Ascending aorta (tissue), 2 donors: ENCODE results near the gene CERS3. TPM values are rescaled to one million over a fixed set of nuclear protein-coding genes. Genes with fewer than 3 reads are reported as not detected.

Experiments
- DNase-seq, 2 donors: peaks; one replicate each; pipeline ENCODE4 v3.0.0-alpha.2; 2019; ENCODE audit warnings: low spot score in 2 of 2
- H3K27ac ChIP-seq, 2 donors: fragments of 200-600 bp; sonication (generic); one replicate each; pipeline ENCODE4 v1.5.1; 2016 to 2017; ENCODE audit warnings: mild to moderate bottlenecking in 1 of 2
- H3K27me3 ChIP-seq: fragments of 200-600 bp; sonication (generic); one replicate; pipeline ENCODE4 v1.5.1; 2017
- H3K36me3 ChIP-seq, 2 donors: fragments of 200-600 bp; sonication (generic); one replicate each; pipeline ENCODE4 v1.5.1; 2016
- H3K4me1 ChIP-seq, 2 donors: fragments of 200-600 bp; sonication (generic); one replicate each; pipeline ENCODE4 v1.5.1; 2016 to 2017; ENCODE audit warnings: mild to moderate bottlenecking in 1 of 2
- H3K4me3 ChIP-seq, 2 donors: fragments of 200-600 bp; sonication (generic); one replicate each; pipeline ENCODE4 v1.5.1; 2016 to 2017; ENCODE audit warnings: mild to moderate bottlenecking in 1 of 2
- H3K9me3 ChIP-seq, 2 donors: fragments of 200-600 bp; sonication (generic); one replicate each; pipeline ENCODE4 v1.5.1; 2016
- CTCF ChIP-seq, 3 experiments: fragments of 200-600 bp in 2 of 3; fragments of 450-650 bp in 1 of 3; sonication (generic) in 2 of 3; IDR thresholded peaks; one replicate each; pipeline ENCODE4 v1.5.1; 2016 to 2019; ENCODE audit warnings: antibody characterized with exemption in 3 of 3, mild to moderate bottlenecking in 1 of 3, moderate library complexity in 1 of 3
- intact Hi-C: fragments of 100-400 bp; cut with DNase I; formaldehyde crosslinking; loops from one replicate; pipeline ENCODE4 v1.15.1; 2023
- total RNA-seq: library from RNA; depleted of rRNA; stranded (reverse); fragments of >200 nt; gene quantifications from one replicate; pipeline ENCODE4 v1.1.0, GENCODE V29; 2016

The CERS3 gene
- total RNA-seq, 1 donor from 2014 or later = not detected

DNA sequence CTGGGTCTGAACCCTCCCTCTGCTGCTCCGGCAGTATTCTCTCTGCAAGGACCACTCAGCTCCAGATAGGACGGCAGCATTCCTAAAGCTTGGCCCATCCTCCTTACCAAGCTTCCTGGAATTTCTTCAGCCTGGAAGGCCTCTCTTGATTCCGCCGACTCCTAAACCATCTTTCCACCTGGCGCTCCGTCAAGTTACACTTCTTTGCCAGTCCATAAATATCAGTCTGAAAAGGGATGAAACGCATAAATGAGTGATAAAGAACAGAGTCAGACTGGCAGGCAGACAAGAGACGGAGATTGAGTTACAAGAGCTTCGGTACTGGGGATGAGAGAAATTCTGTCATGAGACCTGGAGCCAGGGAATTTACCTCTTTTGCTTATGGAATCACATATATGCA lies 44.3 kb downstream of the CERS3 start:
- Histone ChIP-seq H3K9me3 (no peaks in the 10 kb centered on the region), H3K4me3 (no peak overlapping the region), H3K36me3 (no peaks in the 10 kb centered on the region), H3K27ac (no peak overlapping the region), H3K4me1 (no peaks in the 10 kb centered on the region), H3K27me3 (no peaks in the 10 kb centered on the region)
- no peak for DNase-seq
- intact Hi-C loops = no loop called here
- no peak for TF ChIP-seq CTCF (IDR thresholded peaks at IDR 0.05)

DNA sequence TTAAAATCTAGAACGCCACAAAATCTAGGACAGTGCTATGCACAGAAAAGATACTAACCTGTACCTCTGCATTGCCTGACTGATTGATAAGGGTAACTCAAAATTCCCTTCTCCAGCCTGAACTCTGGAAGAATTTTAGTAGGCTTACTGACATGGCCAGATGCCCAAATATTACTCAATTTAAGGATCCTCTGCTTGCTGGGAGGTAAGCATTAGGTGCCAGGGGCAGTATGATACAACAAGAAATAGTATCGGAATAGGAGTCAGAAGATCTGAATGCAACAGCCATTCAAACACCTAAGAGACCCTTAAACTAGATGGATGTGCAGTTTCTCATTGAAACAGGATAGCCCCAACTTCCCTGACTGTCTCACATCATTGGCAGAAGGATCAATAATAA lies 45.4 kb downstream of the CERS3 start:
- Histone ChIP-seq H3K9me3 (peaks cover 4 to 11% of the 10 kb centered on the region in 2 donors), H3K4me3 (no peak overlapping the region), H3K36me3 (no peaks in the 10 kb centered on the region), H3K27me3 (no peaks in the 10 kb centered on the region), H3K27ac (no peak overlapping the region), H3K4me1 (no peaks in the 10 kb centered on the region)
- intact Hi-C loops = no loop called here
- TF ChIP-seq CTCF (IDR thresholded peaks at IDR 0.05) = no peak
- no peak for DNase-seq

DNA sequence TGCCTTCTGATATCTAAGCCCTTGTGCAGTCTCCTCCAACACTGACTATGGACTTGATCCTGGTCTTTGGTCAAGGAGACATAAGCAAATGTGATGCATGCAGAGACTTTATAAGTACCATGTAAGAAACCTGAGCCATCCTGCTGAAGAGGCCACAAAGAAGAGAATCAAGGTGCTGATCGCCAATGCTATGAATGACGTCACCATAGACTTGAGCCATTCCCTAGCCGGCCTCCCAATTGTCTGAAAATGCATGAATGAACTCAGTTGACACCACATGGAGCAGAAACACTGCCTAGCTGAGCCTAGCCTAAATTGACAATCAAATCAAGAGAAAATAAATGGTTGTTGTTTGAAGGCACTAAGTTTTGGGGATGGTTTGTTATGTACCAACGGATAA lies 51.9 kb downstream of the CERS3 start:
- no peak overlapping the region for H3K4me3 ChIP-seq
- no peak for TF ChIP-seq CTCF (IDR thresholded peaks at IDR 0.05)
- H3K27me3 ChIP-seq = no peaks in the 10 kb centered on the region
- H3K9me3 ChIP-seq = peaks cover 7 to 24% of the 10 kb centered on the region in 2 donors
- H3K4me1 ChIP-seq = no peaks in the 10 kb centered on the region
- no peak overlapping the region for H3K27ac ChIP-seq
- no peak for DNase-seq
- intact Hi-C loops = no loop called here
- no peaks in the 10 kb centered on the region for H3K36me3 ChIP-seq

DNA sequence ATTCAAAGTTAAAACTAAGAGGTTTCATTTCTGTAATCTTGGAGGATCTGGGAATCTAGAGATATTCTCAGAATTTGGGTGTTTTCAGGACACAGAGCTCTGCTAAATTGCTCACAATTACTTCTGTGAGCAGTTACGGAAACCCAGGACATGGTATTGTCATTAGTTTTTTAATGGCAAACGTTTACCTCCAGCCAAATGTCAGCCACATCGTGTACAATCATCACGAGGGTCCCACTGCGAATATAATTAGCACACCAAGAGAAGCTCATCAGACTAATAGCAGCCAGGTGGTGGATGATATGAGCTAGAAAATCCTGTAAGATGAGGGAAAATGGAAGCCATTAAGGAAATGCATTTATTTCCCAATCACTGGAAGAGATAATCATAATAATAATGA lies 56.0 kb downstream of the CERS3 start:
- Histone ChIP-seq H3K36me3 (no peaks in the 10 kb centered on the region), H3K4me3 (no peak overlapping the region), H3K27ac (no peak overlapping the region), H3K4me1 (no peaks in the 10 kb centered on the region), H3K9me3 (peaks cover 0 to 7% of the 10 kb centered on the region in 2 donors), H3K27me3 (no peaks in the 10 kb centered on the region)
- intact Hi-C loops = no loop called here
- DNase-seq = no peak
- no peak for TF ChIP-seq CTCF (IDR thresholded peaks at IDR 0.05)

- Histone ChIP-seq H3K4me1 (no peaks in the 10 kb centered on the region), H3K4me3 (no peak overlapping the region), H3K27me3 (no peaks in the 10 kb centered on the region), H3K9me3 (peaks cover 0 to 2% of the 10 kb centered on the region in 2 donors), H3K36me3 (no peaks in the 10 kb centered on the region), H3K27ac (no peak overlapping the region)
- DNase-seq = no peak
- intact Hi-C loops = no loop called here
- TF ChIP-seq CTCF (IDR thresholded peaks at IDR 0.05) = no peak
Observed at GRCh38 chr15:100471933-100472332, 56.8 kb downstream of the CERS3 start.

DNA sequence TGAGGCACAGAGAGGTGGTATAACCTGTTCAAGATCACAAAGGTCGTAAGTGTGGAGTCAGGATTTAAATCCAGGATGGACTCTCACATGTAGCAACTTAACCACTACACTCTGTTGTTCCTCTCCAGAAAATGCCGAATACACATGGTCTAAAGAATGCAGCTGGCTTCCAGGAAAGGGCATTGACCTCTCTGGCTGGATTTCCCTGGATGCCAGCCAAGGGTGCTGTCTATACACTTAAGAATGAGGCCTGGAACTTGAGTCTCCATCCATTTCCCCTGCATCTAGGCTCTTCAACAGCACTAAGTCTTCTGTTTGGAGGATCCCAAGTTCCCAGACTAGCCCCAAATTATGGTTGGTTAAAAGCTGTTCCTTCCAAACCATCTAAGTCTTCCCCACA lies 60.5 kb downstream of the CERS3 start:
- no peaks in the 10 kb centered on the region for H3K36me3 ChIP-seq
- H3K9me3 ChIP-seq = no peaks in the 10 kb centered on the region
- DNase-seq = no peak
- no peaks in the 10 kb centered on the region for H3K27me3 ChIP-seq
- intact Hi-C loops = no loop called here
- H3K4me1 ChIP-seq = no peaks in the 10 kb centered on the region
- H3K27ac ChIP-seq = no peak overlapping the region
- no peak overlapping the region for H3K4me3 ChIP-seq
- TF ChIP-seq CTCF (IDR thresholded peaks at IDR 0.05) = no peak
